H9 (cell line): ENCODE measurements around the gene STK38L. TPM values are rescaled to one million over a fixed set of nuclear protein-coding genes. Genes with fewer than 3 reads are reported as not detected.

Source experiments
- DNase-seq: peaks from one replicate; pipeline ENCODE4 v3.0.0-alpha.2; 2017
- H2AFZ ChIP-seq: one replicate; pipeline ENCODE4 v1.6.1; 2013; ENCODE audit warnings: mild to moderate bottlenecking, low read length, control low read depth, moderate library complexity
- H2AK5ac ChIP-seq: 2 replicates; pipeline ENCODE4 v1.6.1; 2013; ENCODE audit warnings: low read length, control low read depth, mixed read lengths; ENCODE audit not compliant: insufficient read length
- H2BK120ac ChIP-seq: one replicate; pipeline ENCODE4 v1.6.1; 2013; ENCODE audit warnings: low read depth, mild to moderate bottlenecking, low read length, control low read depth, inconsistent platforms; ENCODE audit not compliant: poor library complexity, severe bottlenecking
- H2BK12ac ChIP-seq: 2 replicates; pipeline ENCODE4 v1.6.1; 2013; ENCODE audit warnings: low read length, control low read depth, mixed read lengths, low read depth; ENCODE audit not compliant: insufficient read length
- H2BK15ac ChIP-seq: 2 replicates; pipeline ENCODE4 v1.6.1; 2013; ENCODE audit warnings: low read depth, low read length, control low read depth
- H2BK20ac ChIP-seq: one replicate; pipeline ENCODE4 v1.6.1; 2013; ENCODE audit warnings: low read depth, mild to moderate bottlenecking, low read length, control low read depth, inconsistent platforms; ENCODE audit not compliant: poor library complexity, severe bottlenecking
- H2BK5ac ChIP-seq: 2 replicates; pipeline ENCODE4 v1.6.1; 2013; ENCODE audit warnings: low read length, control low read depth, mixed read lengths; ENCODE audit not compliant: insufficient read length
- H3K14ac ChIP-seq: 2 replicates; pipeline ENCODE4 v1.6.1; 2013; ENCODE audit warnings: low read length, control low read depth; ENCODE audit not compliant: insufficient read depth
- H3K18ac ChIP-seq: 2 replicates; pipeline ENCODE4 v1.6.1; 2013; ENCODE audit warnings: low read depth, mild to moderate bottlenecking, mixed read lengths, low read length, control low read depth; ENCODE audit not compliant: insufficient read length
- H3K23ac ChIP-seq: 2 replicates; pipeline ENCODE4 v1.6.1; 2013; ENCODE audit warnings: low read length, control low read depth, mixed read lengths, low read depth; ENCODE audit not compliant: insufficient read length
- H3K23me2 ChIP-seq: 2 replicates; pipeline ENCODE4 v1.6.1; 2013; ENCODE audit warnings: low read depth, mild to moderate bottlenecking, mixed read lengths, low read length, control low read depth; ENCODE audit not compliant: insufficient read length, poor library complexity, severe bottlenecking
- H3K27ac ChIP-seq: 2 replicates; pipeline ENCODE4 v1.5.1; 2013; ENCODE audit warnings: low read length, control low read depth, mixed read lengths, low read depth; ENCODE audit not compliant: insufficient read length
- H3K27me3 ChIP-seq: 2 replicates; pipeline ENCODE4 v1.6.1; 2013; ENCODE audit warnings: low read length, control low read depth, inconsistent platforms; ENCODE audit not compliant: insufficient read depth
- H3K4ac ChIP-seq: 2 replicates; pipeline ENCODE4 v1.6.1; 2013; ENCODE audit warnings: low read depth, mild to moderate bottlenecking, control low read depth, inconsistent platforms, low read length, moderate library complexity
- H3K4me1 ChIP-seq: 2 replicates; pipeline ENCODE4 v1.6.1; 2013; ENCODE audit warnings: low read length, control low read depth, inconsistent platforms; ENCODE audit not compliant: insufficient read depth
- H3K4me2 ChIP-seq: 2 replicates; pipeline ENCODE4 v1.6.1; 2013; ENCODE audit warnings: low read length, control low read depth, mixed read lengths; ENCODE audit not compliant: insufficient read length, insufficient read depth
- H3K56ac ChIP-seq: 2 replicates; pipeline ENCODE4 v1.6.1; 2013; ENCODE audit warnings: low read depth, mild to moderate bottlenecking, mixed read lengths, low read length, control low read depth; ENCODE audit not compliant: insufficient read length
- H3K79me1 ChIP-seq: 2 replicates; pipeline ENCODE4 v1.6.1; 2013; ENCODE audit warnings: low read depth, mild to moderate bottlenecking, moderate library complexity, low read length, control low read depth, inconsistent platforms; ENCODE audit not compliant: insufficient read depth, poor library complexity, severe bottlenecking
- H3K79me2 ChIP-seq: 2 replicates; pipeline ENCODE4 v1.6.1; 2013; ENCODE audit warnings: low read length, control low read depth, inconsistent platforms; ENCODE audit not compliant: insufficient read depth
- H3K9ac ChIP-seq: 2 replicates; pipeline ENCODE4 v1.6.1; 2013; ENCODE audit warnings: low read length, control low read depth, mixed read lengths; ENCODE audit not compliant: insufficient read length; ENCODE audit errors: extremely low read depth
- H3K9me3 ChIP-seq: one replicate; pipeline ENCODE4 v1.6.1; 2013; ENCODE audit warnings: low read depth, low read length, inconsistent platforms; ENCODE audit not compliant: control insufficient read depth
- H3T11ph ChIP-seq: one replicate; pipeline ENCODE4 v1.6.1; 2013; ENCODE audit warnings: mild to moderate bottlenecking, low read length, control low read depth, inconsistent platforms
- H4K20me1 ChIP-seq: one replicate; pipeline ENCODE4 v1.6.1; 2013; ENCODE audit not compliant: control insufficient read depth, insufficient read length, insufficient read depth
- H4K5ac ChIP-seq: 2 replicates; pipeline ENCODE4 v1.6.1; 2013; ENCODE audit warnings: low read depth, mild to moderate bottlenecking, mixed read lengths, low read length, control low read depth; ENCODE audit not compliant: insufficient read length
- H4K8ac ChIP-seq: replicated peaks from 2 replicates; pipeline ENCODE4 v1.6.1; 2013; ENCODE audit warnings: low read length, control low read depth, mixed read lengths, low read depth; ENCODE audit not compliant: insufficient read length
- H4K91ac ChIP-seq: 2 replicates; pipeline ENCODE4 v1.6.1; 2013; ENCODE audit warnings: low read depth, mild to moderate bottlenecking, moderate library complexity, mixed read lengths, low read length, control low read depth; ENCODE audit not compliant: insufficient read length
- H3K27ac Mint-ChIP-seq, 3 experiments: 2 replicates in 2 of 3; 3 replicates in 1 of 3; pipeline ENCODE4 v1.8.0; 2020 to 2021; ENCODE audit warnings: mixed read lengths in 3 of 3, mild to moderate bottlenecking in 1 of 3, moderate library complexity in 1 of 3
- H3K27me3 Mint-ChIP-seq: 2 replicates; pipeline ENCODE4 v1.8.0; 2021; ENCODE audit warnings: low read depth, mild to moderate bottlenecking, moderate library complexity, mixed read lengths
- H3K36me3 Mint-ChIP-seq, 3 experiments: 2 replicates in 2 of 3; 3 replicates in 1 of 3; pipeline ENCODE4 v1.8.0; 2020 to 2021; ENCODE audit warnings: low read depth in 3 of 3, mixed read lengths in 3 of 3; ENCODE audit not compliant: insufficient read depth in 1 of 3
- H3K4me1 Mint-ChIP-seq, 2 experiments: 2 replicates each; pipeline ENCODE4 v1.8.0; 2020; ENCODE audit warnings: mixed read lengths in 2 of 2
- H3K4me3 Mint-ChIP-seq, 2 experiments: 2 replicates in 1 of 2; 3 replicates in 1 of 2; pipeline ENCODE4 v1.8.0; 2020 to 2021; ENCODE audit warnings: mild to moderate bottlenecking in 2 of 2, mixed read lengths in 2 of 2, moderate library complexity in 1 of 2
- H3K9me3 Mint-ChIP-seq, 2 experiments: 2 replicates in 1 of 2; 3 replicates in 1 of 2; pipeline ENCODE4 v1.8.0; 2020; ENCODE audit warnings: mild to moderate bottlenecking in 2 of 2, mixed read lengths in 2 of 2, moderate library complexity in 1 of 2
- CTCF ChIP-seq: fragments of 200-600 bp; sonication (generic); conservative IDR thresholded peaks from 3 replicates; pipeline ENCODE4 v1.8.0; 2021; ENCODE audit warnings: antibody characterized with exemption, mild to moderate bottlenecking
- WGBS: extraction: QIAGEN DNeasy Blood & Tissue Kit; methylation state at CpG from one replicate; pipeline ENCODE4 v1.1.7; 2013; ENCODE audit warnings: missing lambda C conversion rate, low lambda C conversion rate, mixed read lengths; ENCODE audit not compliant: insufficient read length; ENCODE audit errors: extremely low coverage; 5-methylcytosine and 5-hydroxymethylcytosine counted together
- total RNA-seq: library from RNA; stranded (reverse); gene quantifications from 2 replicates; pipeline ENCODE4 v1.2.1, GENCODE V29; 2021

Gene STK38L
- total RNA-seq, 1 experiment from 2014 or later, result 44.9 TPM

GRCh38 chr12:27344246-27344645, 100.2 kb downstream of the STK38L start:
- no peak for TF ChIP-seq CTCF
- WGBS, result no CpG with 5 or more reads among the region's 2 CpGs
- Histone ChIP-seq H3K56ac (no peak overlapping the region), H2AFZ (no peak overlapping the region), H3K4me1 (peaks cover 6% of the 10 kb centered on the region; the same call in 1 of the 2 replicates), H3K79me2 (peaks cover 8% of the 10 kb centered on the region; the same call in 1 of the 2 replicates), H2BK12ac (no peak overlapping the region), H3K14ac (peak overlapping the region; percentile 66; the same call in 1 of the 2 replicates), H3K9ac (no peak overlapping the region), H2BK20ac (no peak overlapping the region), H4K5ac (no peak overlapping the region), H3K27ac (no peak overlapping the region), H2BK5ac (no peak overlapping the region), H3K27me3 (no peaks in the 10 kb centered on the region), H2BK15ac (no peak overlapping the region), H3K23me2 (no peaks in the 10 kb centered on the region), H3K79me1 (peaks cover 6% of the 10 kb centered on the region), H3T11ph (no peak overlapping the region), H4K8ac (no peak overlapping the region), H3K9me3 (no peaks in the 10 kb centered on the region), H4K91ac (no peak overlapping the region), H4K20me1 (no peaks in the 10 kb centered on the region), H2AK5ac (no peak overlapping the region), H3K4ac (no peak overlapping the region), H3K4me2 (no peak overlapping the region), H2BK120ac (no peak overlapping the region), H3K23ac (no peak overlapping the region), H3K18ac (no peak overlapping the region)
- Mint-ChIP-seq H3K27me3 (no peaks in the 10 kb centered on the region), H3K27ac (0 out of 7 replicates have a peak overlapping the region, but pooled peaks of 1 of the 3 experiments have one; percentile 28), H3K36me3 (no peaks in the 10 kb centered on the region; a peak in 1 of 7 replicates), H3K4me1 (peaks cover 40 to 44% of the 10 kb centered on the region in 2 experiments), H3K4me3 (no peak overlapping the region), H3K9me3 (no peaks in the 10 kb centered on the region)
- DNase-seq, result no peak
